Thymus (tissue), 14 donors: ENCODE results near the gene ALG13. TPM values are rescaled to one million over a fixed set of nuclear protein-coding genes. Genes with fewer than 3 reads are reported as not detected.
"Not testable (repeated sequence)": the region's sequence is repeated elsewhere in the genome, so short reads cannot be mapped to it uniquely, and the experiment has no call there.

ENCODE experiments used
- DNase-seq, 9 donors: peaks; one replicate each; pipeline ENCODE4 v3.0.0-alpha.2; 2013; ENCODE audit warnings: low spot score in 9 of 9, low read depth in 6 of 9, missing footprints in 1 of 9
- H3K27ac ChIP-seq, 2 donors: one replicate each; pipeline ENCODE4 v1.5.1; 2013; ENCODE audit warnings: control low read depth in 1 of 2, low read depth in 1 of 2, low read length in 1 of 2, mild to moderate bottlenecking in 1 of 2, moderate library complexity in 1 of 2
- H3K27me3 ChIP-seq, 2 donors: one replicate each; pipeline ENCODE4 v1.5.1; 2013; ENCODE audit warnings: low read length in 1 of 2; ENCODE audit not compliant: control insufficient read depth in 2 of 2, insufficient read depth in 1 of 2
- H3K36me3 ChIP-seq, 2 donors: one replicate each; pipeline ENCODE4 v1.5.1; 2013; ENCODE audit warnings: low read length in 1 of 2, mild to moderate bottlenecking in 1 of 2, moderate library complexity in 1 of 2; ENCODE audit not compliant: control insufficient read depth in 2 of 2, insufficient read depth in 2 of 2
- H3K4me1 ChIP-seq, 2 donors: one replicate each; pipeline ENCODE4 v1.5.1; 2013; ENCODE audit warnings: low read length in 2 of 2; ENCODE audit not compliant: control insufficient read depth in 2 of 2, insufficient read depth in 2 of 2
- H3K4me3 ChIP-seq, 2 donors: one replicate each; pipeline ENCODE4 v1.5.1; 2013; ENCODE audit warnings: low read length in 2 of 2, control low read depth in 1 of 2, mild to moderate bottlenecking in 1 of 2
- H3K9me3 ChIP-seq, 2 donors: one replicate each; pipeline ENCODE4 v1.5.1; 2013; ENCODE audit warnings: low read length in 1 of 2, mild to moderate bottlenecking in 1 of 2; ENCODE audit not compliant: control insufficient read depth in 2 of 2, insufficient read depth in 1 of 2
- WGBS: extraction: QIAGEN DNeasy Blood & Tissue Kit; methylation state at CpG from one replicate; pipeline ENCODE4 v1.1.7; 2013; 5-methylcytosine and 5-hydroxymethylcytosine counted together
- long read RNA-seq, 10 donors: transcript quantifications; one replicate each; lab custom pipeline, GENCODE V29; 2026
- polyA plus RNA-seq: library from polyadenylated mRNA; stranded (reverse); fragments of 200-250 nt; gene quantifications from one replicate; pipeline ENCODE4 v1.2.3, GENCODE V29; 2013
- total RNA-seq: library from RNA; stranded (reverse); fragments of 120-200 nt; gene quantifications from one replicate; pipeline ENCODE4 v1.2.4, GENCODE V29; 2013
- donor health status: healthy.

The ALG13 gene
- 30.4 TPM for total RNA-seq
- polyA plus RNA-seq: 54.6 TPM
- long read RNA-seq, donor 1, partial matches to known transcripts: 0 of 2 reads
- long read RNA-seq, donor 1, other reads (novel, unspliced or antisense): 0 of 2 reads
- long read RNA-seq, donor 2, full-length matches to known transcripts: 17 of 17 reads
- long read RNA-seq, donor 2, partial matches to known transcripts: 0 of 17 reads
- long read RNA-seq, donor 2, other reads (novel, unspliced or antisense): 0 of 17 reads
- long read RNA-seq, donor 3, transcript ALG13-202 (4 exons, 2,770 nt): major isoform, 6 of 32 reads
- long read RNA-seq, donor 3, partial matches to known transcripts: 18 of 32 reads
- long read RNA-seq, donor 3, other reads (novel, unspliced or antisense): 0 of 32 reads
- long read RNA-seq, donor 4, full-length matches to known transcripts: 6 of 6 reads
- long read RNA-seq, donor 4, partial matches to known transcripts: 0 of 6 reads
- long read RNA-seq, donor 4, other reads (novel, unspliced or antisense): 0 of 6 reads
- long read RNA-seq, donor 5, full-length matches to known transcripts: 14 of 20 reads
- long read RNA-seq, donor 5, partial matches to known transcripts: 6 of 20 reads
- long read RNA-seq, donor 5, other reads (novel, unspliced or antisense): 0 of 20 reads
- long read RNA-seq, donor 6, full-length matches to known transcripts: 19 of 19 reads
- long read RNA-seq, donor 6, partial matches to known transcripts: 0 of 19 reads
- long read RNA-seq, donor 6, other reads (novel, unspliced or antisense): 0 of 19 reads
- long read RNA-seq, donor 7, full-length matches to known transcripts: 9 of 9 reads
- long read RNA-seq, donor 7, partial matches to known transcripts: 0 of 9 reads
- long read RNA-seq, donor 7, other reads (novel, unspliced or antisense): 0 of 9 reads
- long read RNA-seq, donor 8, partial matches to known transcripts: 0 of 3 reads
- long read RNA-seq, donor 8, other reads (novel, unspliced or antisense): 0 of 3 reads
- long read RNA-seq, donor 9, transcript ALG13-202 (4 exons, 2,770 nt): major isoform, 7 of 11 reads
- long read RNA-seq, donor 9, partial matches to known transcripts: 0 of 11 reads
- long read RNA-seq, donor 9, other reads (novel, unspliced or antisense): 0 of 11 reads
- long read RNA-seq, donor 10, full-length matches to known transcripts: 4 of 4 reads
- long read RNA-seq, donor 10, partial matches to known transcripts: 0 of 4 reads
- long read RNA-seq, donor 10, other reads (novel, unspliced or antisense): 0 of 4 reads

DNA sequence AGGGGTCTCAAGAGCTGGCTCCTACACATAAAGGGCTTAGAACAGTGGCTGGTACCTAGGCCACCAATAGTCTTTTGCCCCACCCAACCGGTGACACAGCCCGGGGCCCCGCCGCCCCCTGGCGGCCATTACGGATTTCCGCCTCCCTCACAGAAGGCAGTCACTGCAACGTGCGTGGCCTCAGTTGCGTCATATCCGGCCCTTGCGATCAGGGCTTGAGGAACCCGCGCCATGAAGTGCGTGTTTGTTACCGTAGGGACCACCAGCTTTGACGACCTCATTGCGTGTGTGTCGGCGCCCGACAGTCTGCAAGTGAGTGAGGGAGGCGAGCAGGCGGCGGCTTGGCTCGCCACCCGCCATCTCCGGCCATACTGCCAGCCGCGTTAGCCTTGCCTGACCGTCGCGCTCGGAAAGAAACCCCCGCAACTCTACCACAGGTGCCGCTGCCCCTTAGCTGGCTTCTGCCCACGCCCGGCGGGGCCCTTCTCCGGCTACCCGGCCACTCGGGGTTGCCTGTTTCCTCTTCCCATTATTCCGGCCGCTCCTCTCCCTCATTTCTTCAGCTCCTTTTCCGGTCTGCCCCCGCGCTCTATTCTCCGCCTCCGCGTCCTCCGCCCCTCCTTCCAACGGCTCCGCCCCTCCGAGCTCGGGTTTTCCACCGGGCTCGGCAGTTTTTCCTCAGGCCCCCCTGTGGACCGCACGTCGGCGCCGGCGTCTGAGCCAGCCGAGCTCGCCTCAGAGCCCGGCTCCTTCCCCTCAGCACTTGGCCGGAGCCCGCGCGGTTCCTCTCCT lies at the start of gene ALG13:
TSS of gene ALG13 (plus strand) at position 183 of the 792 bp plus-strand sequence. CDS start at position 232, 49 bp downstream.
- peaks cover 0 to 11% of the 10 kb centered on the region in 2 donors for H3K27me3 ChIP-seq
- peaks cover 0 to 2% of the 10 kb centered on the region in 2 donors for H3K4me1 ChIP-seq
- WGBS: under 1% methylated on average over 69 of the region's 69 CpGs
- peak; percentile 64 to 91 (median 76) for DNase-seq
- peak within 1 kb of the TSS; percentile 76 to 92 for H3K4me3 ChIP-seq
- H3K36me3 ChIP-seq: peaks cover 3 to 6% of the 10 kb centered on the region in 2 donors
- peak within 1 kb of the TSS; percentile 91 to 96 for H3K27ac ChIP-seq
- H3K9me3 ChIP-seq: no peaks in the 10 kb centered on the region

DNA sequence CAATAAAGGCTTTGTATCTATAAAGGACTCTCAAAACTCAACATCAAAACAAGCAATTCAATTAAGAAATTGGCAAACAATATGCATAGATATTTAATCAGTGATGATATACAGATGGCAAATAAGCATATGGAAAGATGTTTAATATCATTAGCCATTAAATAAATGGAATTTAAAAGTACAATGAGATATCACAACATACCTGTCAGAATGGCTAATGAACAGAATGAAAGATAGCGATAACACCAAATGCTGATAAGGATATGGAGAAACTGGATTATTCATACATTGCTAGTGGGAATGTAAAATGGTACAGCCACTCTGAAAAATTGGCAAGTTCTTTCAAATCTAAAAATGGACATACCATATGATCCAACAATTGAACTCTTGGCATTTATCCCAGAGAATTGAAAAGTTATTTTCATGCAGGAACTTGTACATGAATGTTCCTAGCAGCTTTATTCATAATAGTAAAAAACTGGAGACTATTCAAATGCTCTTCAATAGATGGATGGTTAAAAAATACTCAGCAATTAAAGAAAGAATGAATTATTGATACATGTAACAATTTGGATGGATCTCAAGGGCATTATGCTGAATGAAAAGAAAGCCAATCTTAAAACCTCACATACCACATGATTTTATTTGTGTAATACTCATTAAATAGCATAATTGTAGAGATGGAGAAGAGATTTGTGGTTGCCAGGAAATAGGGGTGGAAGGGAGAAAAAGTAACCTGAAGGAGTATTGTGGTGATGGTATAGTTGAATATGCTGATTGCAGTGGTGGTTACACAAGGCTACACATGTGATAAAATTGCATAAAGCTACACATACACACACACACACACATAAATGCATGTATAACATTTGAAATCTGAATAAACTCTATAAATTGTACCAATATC lies 45.9 kb upstream of the ALG13 start:
- Histone ChIP-seq H3K4me3 (no peak overlapping the region), H3K27me3 (no peaks in the 10 kb centered on the region), H3K4me1 (no peaks in the 10 kb centered on the region), H3K9me3 (no peaks in the 10 kb centered on the region), H3K36me3 (no peaks in the 10 kb centered on the region), H3K27ac (no peak overlapping the region)
- WGBS: 94% methylated on average over 1 of the region's 1 CpG
- no peak for DNase-seq

DNA sequence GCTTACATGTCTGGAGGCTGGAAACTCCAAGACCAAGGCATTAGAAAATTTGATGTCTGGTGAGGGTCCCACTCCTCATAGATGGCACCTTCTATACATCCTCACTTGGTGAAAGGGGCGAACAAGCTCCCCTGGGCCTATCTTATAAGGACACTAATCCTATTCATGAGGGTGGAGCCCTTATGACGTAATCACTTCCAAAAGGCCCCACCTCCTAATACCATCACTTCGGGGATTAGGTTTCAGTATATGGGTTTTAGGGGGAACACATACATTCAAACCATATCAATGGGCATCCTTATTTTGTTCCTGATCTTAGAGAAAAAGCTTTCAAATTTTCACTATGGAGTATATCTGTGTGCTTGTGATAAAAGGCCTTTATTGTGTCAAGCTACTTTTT lies 39.0 kb upstream of the ALG13 start:
- no peaks in the 10 kb centered on the region for H3K36me3 ChIP-seq
- no peak overlapping the region for H3K4me3 ChIP-seq
- 99% methylated on average over 3 of the region's 3 CpGs for WGBS
- no peak overlapping the region for H3K27ac ChIP-seq
- DNase-seq: no peak
- H3K4me1 ChIP-seq: no peaks in the 10 kb centered on the region
- H3K27me3 ChIP-seq: no peaks in the 10 kb centered on the region
- H3K9me3 ChIP-seq: no peaks in the 10 kb centered on the region

DNA sequence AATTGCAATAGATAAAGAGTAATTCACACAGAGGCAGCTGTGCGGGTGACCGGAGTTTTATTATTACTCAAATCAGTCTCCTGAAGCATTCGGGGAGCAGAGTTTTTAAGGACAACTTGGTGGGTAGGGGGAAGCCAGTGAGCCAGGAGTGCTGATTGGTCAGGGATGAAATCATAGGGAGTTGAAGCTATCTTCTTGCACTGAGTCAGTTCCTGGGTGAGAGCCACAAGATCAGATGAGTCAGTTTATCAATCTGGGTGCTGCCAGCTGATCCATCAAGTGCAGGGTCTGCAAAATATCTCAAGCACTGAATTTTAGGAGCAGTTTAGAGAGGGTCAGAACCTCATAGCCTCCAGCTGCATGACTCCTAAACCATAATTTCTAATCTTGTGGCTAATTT lies 35.8 kb upstream of the ALG13 start:
- not testable (repeated sequence) for DNase-seq

DNA sequence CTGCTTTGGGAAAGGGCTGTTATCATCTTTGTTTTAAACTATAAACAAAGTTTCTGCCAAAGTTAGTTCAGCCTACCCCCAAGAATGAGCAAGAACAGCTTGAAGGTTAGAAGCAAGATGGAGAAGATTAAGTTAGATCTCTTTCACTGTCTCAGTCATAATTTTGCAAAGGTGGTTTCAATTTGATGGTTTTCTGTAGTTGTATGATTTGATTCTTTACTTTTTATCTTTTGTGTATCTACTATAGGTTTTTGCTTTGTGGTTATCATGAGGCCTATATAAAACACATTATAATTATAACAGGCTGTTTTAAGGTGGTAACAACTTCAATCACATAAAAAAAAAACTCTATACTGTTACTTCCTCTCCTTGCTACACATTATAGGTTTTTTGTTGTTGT lies 35.4 kb upstream of the ALG13 start:
- no peaks in the 10 kb centered on the region for H3K36me3 ChIP-seq
- no peak for DNase-seq
- no peak overlapping the region for H3K4me3 ChIP-seq
- H3K4me1 ChIP-seq: no peaks in the 10 kb centered on the region
- no peaks in the 10 kb centered on the region for H3K9me3 ChIP-seq
- no peak overlapping the region for H3K27ac ChIP-seq
- no peaks in the 10 kb centered on the region for H3K27me3 ChIP-seq

More for the DNA sequence above, 35.8 kb upstream of the ALG13 start:
- 97% methylated on average over 3 of the region's 3 CpGs for WGBS
- not testable (repeated sequence) for H3K4me1 ChIP-seq, H3K27me3 ChIP-seq, H3K27ac ChIP-seq, H3K4me3 ChIP-seq, H3K36me3 ChIP-seq, H3K9me3 ChIP-seq

DNA sequence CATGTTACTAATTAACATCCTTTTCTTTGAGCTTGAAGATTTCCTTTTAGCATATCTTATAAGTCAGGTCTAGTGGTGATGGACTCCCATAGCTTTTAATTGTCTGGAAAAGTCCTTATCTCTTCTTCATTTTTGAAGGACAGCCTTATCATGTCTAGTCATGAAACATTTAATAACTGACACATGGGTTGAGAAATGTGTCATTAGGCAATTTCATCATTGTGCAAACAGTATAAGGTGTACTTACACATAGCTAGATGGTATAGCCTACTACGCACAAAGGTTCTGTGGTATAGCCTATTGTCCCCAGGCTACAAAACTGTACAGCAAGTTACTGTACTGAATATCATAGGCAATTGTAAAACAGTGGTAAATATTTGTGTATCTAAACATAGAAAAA lies 34.5 kb upstream of the ALG13 start:
- no peak overlapping the region for H3K4me3 ChIP-seq
- H3K9me3 ChIP-seq: no peaks in the 10 kb centered on the region
- no peak overlapping the region for H3K27ac ChIP-seq
- no peaks in the 10 kb centered on the region for H3K4me1 ChIP-seq
- WGBS: 98% methylated on average over 1 of the region's 1 CpG
- no peaks in the 10 kb centered on the region for H3K27me3 ChIP-seq
- H3K36me3 ChIP-seq: no peaks in the 10 kb centered on the region
- no peak for DNase-seq

DNA sequence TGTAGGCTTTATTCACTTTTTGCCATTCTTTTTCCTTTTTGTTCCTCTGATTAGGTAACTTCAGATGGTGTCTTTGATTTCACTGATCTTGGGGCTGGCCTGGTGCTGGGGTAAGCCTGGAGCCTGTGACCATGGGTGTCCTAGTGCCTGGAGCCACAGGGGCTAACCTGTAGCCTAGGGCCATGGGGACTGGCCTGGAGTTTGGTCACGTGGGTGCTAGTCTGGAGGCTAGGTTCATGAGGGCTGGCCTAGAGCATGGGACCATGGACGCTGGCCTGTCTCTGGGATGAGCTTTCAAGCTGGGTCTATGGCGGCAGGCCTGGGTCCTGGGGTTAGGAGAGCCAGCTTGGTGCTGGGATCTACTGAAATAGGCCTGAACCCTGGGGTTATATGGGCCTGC lies 32.2 kb upstream of the ALG13 start:
- H3K9me3 ChIP-seq: no peaks in the 10 kb centered on the region
- H3K27me3 ChIP-seq: no peaks in the 10 kb centered on the region
- no peaks in the 10 kb centered on the region for H3K4me1 ChIP-seq
- no peaks in the 10 kb centered on the region for H3K36me3 ChIP-seq
- no peak overlapping the region for H3K27ac ChIP-seq
- 96% methylated on average over 3 of the region's 3 CpGs for WGBS
- no peak overlapping the region for H3K4me3 ChIP-seq
- DNase-seq: no peak

DNA sequence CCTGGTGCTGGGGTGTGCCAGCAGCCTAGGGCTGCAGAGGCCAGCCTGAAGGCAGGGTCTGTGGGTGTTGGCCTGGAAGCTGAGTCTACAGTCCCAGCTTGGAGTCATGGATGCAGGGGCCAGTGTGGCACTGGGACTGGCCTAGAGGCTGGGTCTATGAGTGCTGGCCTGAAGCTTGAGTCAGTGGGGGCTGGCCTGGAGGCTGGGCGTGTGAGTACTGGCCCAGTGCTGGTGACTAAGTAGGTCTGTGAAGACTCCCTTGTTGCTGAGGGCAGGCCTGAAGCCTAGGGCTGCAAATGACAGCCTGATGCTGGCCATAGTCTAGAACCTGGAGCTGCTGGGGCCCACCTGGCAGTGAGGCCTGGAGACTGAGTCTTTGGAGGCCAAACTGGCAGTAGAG lies 31.3 kb upstream of the ALG13 start:
- Histone ChIP-seq H3K27ac (no peak overlapping the region), H3K36me3 (no peaks in the 10 kb centered on the region), H3K4me1 (no peaks in the 10 kb centered on the region), H3K9me3 (no peaks in the 10 kb centered on the region), H3K27me3 (no peaks in the 10 kb centered on the region), H3K4me3 (no peak overlapping the region)
- 100% methylated on average over 1 of the region's 1 CpG for WGBS
- DNase-seq: no peak
